Dedifferentiated amniotic fluid mesenchymal stem cell (primary cell): ENCODE measurements around the gene NCBP3.
A peak's percentile ranks its signal among the peaks of the same experiment; 100 is the strongest.

ENCODE experiments used
- DNase-seq: peaks from one replicate; pipeline ENCODE4 v3.0.0-alpha.2; 2016; ENCODE audit errors: extremely low spot score

NCBP3 gene, protein sequence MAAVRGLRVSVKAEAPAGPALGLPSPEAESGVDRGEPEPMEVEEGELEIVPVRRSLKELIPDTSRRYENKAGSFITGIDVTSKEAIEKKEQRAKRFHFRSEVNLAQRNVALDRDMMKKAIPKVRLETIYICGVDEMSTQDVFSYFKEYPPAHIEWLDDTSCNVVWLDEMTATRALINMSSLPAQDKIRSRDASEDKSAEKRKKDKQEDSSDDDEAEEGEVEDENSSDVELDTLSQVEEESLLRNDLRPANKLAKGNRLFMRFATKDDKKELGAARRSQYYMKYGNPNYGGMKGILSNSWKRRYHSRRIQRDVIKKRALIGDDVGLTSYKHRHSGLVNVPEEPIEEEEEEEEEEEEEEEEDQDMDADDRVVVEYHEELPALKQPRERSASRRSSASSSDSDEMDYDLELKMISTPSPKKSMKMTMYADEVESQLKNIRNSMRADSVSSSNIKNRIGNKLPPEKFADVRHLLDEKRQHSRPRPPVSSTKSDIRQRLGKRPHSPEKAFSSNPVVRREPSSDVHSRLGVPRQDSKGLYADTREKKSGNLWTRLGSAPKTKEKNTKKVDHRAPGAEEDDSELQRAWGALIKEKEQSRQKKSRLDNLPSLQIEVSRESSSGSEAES

DNA sequence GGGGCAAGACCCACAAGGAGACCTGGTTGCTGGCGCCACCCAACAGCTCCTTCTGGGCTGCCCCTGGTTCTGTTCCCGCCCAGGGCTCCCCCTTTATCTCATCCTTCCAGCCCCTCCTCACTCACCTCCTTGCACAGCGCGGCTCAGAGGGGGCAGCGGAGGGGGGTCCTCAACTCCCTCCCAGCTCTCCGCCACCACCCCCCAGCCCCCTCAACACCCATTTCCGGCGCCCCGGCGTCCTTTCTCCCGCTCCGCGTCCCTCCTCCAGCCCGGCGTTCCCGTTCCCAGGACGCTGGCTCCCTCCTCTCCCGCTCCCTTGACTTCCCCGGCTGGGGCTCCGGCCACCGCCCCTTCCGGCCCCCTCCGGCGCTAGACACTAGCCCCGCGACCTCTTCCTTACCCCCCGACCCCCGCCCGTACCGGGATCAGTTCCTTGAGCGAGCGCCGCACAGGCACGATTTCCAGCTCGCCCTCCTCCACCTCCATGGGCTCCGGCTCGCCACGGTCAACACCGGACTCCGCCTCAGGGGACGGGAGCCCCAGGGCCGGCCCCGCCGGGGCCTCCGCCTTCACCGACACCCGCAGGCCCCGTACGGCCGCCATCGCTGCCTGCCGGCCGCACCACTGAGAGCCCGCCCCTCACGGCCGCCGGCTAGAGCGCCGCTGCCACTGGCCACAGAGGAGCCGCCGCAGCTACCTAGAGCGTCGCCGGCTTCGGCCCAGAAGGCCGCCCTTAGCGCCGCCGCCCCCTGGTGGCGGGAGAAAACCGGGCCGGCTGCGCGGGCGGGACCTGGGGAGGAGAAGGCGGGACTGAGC lies at the start of gene NCBP3:
Gene NCBP3 (minus strand): TSS at position 626 of the 816 bp plus-strand sequence. CDS start 23 bp downstream, at position 603.
- DNase-seq: peak; percentile 93

DNA sequence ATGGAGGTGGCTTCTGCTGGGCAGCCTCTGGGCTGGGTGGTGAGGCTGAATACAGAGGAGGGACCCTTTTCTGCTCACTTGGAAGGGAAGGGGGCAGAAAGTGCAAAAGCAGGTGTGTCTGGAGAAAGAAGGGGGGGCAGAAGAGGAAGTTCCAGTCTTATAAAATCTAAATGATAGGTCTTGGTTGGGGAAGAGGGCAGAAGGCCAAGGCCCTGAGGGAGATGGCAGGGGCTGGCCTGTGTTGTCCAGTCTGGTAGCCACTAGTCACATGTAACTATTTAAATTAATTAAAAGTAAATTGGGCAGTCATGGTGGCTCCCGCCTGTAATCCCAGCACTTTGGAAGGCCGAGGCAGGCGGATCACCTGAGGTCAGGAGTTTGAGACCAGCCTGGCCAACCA lies 49.3 kb upstream of the NCBP3 start:
- no peak for DNase-seq

DNA sequence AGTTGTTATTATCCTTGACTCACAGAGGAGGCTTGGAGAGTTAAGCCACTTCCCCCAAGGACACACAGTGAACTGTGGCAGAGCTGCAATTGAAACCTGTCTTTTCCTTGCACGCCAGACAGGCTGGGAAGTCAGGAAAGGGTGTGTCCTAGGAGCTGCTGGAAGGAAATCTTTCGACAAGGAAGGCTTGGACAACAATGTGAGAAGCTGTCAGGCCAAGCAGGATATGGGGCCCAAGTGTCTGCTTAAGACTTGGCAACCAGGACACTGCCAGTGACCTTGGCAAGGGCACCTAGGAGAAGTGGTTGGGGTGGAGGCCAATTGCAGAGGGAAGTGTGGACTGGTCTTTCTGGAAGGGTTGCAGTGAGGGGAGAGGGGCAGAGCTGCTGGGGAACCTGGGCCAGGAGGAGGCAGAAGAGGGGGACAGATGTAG lies 48.9 kb upstream of the NCBP3 start:
- no peak for DNase-seq

DNA sequence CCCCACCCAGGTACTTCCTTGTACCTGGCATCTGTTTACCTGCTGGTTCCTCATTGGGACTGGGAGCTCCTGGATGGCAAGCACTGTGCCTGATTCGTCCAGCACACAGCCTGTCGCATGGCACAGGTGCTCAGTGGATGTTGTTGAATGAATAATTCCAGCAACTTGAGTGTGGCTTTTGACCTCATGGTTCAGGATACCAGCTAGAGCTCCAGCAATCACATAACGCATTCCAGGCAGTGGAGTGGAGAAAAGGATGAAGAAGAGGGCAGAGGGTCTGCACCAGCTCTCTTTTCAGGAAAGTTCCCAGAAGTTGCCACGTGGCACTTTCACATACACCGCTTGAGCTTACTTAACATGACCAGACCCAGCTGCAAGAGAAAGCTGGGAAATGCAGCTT lies 48.1 kb upstream of the NCBP3 start:
- DNase-seq: no peak

DNA sequence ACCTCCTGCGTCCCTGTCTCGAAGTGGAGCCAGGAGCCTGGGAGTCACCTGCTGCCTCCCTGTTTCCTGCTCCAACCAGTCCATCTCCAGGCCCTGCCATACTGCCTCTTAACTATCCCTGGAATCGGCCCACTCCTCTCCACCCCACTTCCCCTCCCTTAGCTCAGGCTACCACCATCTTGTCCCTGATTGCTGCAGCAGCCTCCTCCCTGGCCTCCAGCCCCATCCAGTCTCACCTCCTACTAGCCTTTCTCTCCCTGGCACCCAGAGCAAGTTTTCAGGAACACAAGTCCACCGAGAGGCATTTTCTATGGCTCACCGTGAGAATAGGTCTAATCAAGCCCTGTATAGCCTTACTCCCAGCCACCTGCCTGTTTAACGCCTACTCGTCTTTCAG lies 47.7 kb upstream of the NCBP3 start:
- DNase-seq: no peak

DNA sequence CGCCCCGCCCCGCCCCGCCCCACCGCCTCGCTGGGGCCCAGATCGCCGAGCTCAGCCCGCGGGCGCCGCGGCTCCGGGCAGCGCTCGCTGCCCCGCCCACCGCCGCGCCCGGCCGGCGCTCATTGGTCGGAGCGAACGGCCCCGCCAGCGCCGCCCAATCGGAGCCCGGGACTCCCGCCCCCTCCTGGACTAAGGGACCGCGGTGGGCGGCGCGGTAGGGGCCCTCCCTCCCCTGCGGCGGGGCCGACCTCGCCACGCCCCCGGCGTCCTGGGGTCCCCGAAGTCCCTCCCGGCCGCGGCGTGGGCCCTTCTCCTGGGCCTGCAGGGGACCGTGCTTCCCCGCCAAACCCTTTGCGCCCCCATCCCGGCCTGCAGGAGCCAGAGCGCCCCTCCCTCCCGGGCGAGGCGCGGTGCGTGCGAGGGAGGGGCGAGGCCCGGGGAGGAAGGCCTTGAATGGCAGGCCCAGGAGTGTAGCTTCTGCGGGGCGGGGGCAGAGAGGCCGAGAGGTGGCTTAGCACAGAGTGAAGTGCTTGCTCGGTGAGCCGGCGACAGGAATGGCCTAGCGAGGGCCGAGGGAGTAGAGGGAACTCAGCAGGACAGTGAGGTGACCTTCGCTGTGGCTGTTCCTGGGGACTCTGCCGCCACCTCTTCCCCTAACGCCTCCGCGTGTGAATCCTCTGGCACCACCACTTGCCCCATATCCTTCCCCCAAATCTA lies 47.1 kb upstream of the NCBP3 start, which contains the start of gene CAMKK1:
Gene CAMKK1 (minus strand): TSS at position 51 of the 717 bp plus-strand sequence. CDS start 7,366 bp downstream, outside the sequence.
- peak; percentile 61 for DNase-seq

DNA sequence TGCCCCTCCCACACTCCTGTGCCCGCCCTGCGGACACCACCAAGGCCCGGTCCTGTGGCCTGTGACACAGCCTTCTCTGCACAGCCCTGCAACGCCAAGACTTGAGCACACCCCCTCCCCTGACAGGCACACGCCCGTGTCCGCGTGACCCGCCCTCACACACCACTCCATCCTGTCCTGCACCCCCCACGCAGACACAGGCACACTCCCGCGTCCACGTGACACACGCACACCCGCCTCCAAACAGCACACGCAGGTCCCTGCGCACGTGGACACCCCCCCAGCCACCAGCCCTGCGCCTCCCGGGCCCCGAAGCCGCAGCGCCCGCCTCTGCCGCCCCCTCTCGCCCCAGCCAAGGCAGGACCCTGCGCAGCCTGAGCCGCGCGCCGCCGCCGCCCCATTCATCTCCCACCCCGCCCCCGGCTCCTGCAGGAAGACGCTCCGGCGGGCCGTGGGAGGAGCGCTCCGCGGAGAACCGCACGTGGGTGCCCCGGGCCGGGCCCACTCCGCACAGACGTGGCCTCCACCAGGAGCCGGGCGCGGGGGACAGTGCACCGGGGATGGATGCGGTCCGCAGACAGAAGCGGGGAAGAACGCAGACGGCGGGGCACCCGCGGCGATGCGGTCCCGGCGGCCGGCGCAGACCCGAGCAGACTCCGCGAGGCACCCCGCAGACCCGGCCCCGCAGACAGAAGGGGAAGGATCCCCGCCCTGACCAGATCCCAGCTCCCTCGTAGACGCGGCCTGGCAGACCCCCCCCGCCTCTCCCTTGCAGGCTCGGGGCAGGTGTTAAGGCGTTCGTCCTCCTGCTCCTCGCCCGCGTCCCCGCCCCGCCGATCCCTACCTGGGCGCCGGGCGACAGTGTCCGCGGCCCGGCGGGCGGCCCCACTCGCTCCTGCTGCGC lies 46.3 kb upstream of the NCBP3 start:
- peak; percentile 40 for DNase-seq

DNA sequence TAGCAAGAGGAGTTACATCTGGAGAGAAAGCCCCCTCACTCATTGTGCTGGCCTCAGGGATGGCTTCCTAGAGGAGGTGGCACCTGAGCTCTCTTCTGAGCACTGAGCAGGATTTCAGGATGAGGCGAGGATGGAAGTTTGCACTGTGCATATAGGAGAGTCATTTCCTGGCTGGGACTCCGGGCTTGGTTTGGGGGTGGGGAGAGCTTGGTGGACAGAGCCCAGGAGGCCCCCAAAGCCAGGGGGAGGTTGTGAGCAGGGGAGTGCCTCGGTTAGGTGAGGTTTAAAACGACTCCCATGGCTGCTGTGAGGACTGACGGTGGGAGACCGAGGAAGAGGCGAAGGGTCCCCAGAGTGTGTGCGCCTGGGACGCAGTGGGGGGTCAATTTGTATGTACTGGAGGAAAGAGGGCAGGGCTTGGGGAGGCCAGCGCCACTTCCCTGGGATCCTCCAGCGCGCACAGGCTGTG lies 45.6 kb upstream of the NCBP3 start:
- DNase-seq: no peak

DNA sequence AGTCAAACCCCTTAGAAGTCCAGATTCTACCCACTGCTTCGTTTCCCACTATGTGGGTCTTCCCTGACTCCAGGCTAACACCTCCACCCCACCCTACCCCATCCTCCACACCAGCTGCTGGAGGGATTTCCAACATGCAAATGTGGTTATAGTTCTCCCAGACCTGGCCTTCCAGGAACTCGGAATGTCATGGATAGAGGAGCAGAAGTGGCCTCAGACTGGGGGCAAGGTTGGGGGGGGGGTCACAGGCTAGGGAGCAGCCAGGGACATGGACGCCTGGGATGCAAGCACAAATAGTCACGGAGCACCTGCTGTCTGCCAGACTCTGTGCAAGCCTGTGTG lies 44.8 kb upstream of the NCBP3 start:
- DNase-seq: no peak

DNA sequence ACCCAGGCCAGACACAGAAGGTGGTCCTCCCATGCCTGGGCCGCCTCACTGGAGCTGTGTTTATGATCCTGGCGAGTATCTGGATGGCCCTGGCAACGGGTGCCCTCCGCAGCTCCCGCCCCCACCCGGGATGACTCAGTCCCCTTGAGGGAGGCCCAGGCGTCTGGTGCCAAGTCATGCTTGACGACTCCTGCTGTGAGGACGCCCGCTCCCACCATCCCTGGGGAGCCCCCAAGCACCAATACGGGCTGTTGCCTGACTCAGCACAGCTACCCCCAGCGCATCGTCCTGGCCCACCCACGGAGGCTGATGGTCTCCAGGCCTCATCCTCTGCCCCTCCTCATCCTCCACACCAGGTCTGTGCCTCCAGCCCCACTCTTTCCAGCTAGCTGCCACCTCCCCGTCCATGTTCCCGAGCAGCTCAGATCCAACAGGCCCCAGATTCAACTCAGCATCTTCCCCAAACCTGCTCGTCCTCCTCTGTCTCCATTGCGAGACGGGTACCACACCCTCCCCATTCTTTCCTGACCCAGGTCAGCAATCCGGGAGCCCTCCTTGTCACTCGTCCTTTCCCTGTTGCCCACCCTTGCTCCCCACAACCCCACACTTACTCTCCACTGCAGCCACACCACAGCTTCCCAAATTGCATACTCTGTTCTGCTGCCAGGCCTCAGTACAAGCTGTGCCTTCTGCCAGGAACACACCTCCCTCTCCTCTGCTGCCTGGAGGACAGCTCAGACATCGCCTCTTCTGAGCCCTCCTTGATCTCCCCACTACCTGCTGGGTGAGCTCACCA lies 44.2 kb upstream of the NCBP3 start:
- DNase-seq: peak; percentile 90

DNA sequence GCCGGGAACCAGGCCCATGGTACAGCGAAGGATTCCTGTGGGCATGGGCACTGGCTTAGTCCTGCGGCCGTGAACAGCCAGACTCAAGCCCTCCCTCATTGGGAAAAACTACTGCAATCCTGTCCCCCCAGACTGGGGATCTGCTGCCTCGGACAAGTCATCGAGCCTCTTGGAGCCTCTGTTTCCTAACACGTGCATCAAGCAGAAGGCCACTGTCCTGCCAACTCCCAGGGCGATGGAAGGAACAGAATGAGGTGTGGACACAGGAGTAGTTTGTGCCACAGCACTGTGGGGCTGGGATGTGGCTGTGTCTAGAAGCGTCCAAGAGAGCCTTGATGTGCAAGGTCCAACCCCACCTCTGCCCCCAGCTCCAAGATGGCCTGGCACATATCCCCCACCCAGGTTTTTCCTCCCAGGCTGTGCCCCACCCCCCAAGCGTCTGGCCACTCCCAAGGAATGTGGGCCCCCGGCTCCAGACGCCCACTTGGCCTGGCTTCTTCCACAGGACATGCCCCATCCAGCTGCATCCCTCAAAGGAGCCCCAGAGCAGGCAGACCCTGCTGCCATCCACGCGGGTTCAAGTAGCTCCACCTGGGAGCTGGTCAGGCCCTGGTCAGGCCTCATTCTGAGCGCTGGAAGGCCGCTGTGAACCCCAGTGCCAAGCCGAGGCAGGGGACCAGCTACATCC lies 43.4 kb upstream of the NCBP3 start:
- no peak for DNase-seq

DNA sequence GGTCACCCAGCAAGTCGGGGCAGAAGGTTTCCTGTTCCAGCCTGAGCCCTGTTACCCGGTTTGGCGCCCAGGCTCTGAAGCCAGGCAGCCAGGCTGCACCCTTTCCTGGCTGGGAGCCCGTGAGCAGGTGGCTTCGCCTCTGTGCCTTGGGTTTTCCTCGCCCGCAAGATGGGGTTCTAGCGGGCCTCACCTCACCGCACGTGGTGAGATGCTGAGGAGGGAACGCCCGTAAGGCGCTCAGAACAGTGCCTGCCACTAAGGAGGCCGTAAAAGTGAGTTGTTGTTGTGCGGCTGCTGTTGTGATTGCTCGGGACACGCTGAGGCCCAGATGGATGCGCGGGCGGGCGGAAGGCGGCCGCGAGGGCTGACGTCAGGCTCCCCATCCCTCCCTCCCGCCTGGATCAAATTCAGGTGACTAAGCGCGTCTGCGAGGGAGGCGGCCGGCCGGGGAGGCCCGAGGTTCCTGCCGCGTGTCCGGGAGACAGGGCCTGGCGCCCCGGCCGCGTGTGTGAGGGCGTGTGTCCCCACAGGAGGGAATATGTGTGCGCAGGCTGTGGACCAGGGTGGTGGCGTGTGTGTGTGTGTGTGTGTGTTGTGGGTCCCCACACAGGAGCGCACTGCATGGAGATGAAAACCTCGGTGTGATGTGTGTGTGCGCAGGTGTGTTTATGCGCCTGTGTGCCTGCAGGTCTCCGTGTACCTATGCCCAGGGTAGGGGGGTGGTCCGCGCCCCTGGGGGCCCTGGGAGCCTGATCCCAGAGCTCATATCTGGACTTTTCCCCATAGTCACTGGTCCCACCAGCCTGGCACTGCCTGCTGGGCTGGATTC lies 42.5 kb upstream of the NCBP3 start:
- DNase-seq: peak; percentile 80

DNA sequence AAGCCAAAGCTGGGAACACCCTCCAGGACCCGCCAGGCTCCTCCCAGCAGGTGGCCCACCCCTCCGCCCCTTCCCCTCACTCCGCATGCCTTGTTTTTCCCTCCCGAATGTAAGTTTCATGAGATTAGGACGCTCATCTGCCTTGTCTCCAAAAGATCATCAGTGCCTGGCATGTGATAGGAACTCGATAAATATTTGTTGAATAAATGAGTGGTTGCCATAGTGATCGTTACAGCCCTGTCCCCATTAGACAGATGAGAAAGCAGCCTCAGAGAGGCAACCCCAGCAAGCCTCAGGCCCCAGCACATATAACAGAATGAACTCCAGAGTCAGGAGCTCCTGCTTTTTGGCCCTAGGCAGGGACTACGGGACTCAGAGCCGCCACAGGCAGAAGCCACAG lies 41.8 kb upstream of the NCBP3 start:
- DNase-seq: no peak

DNA sequence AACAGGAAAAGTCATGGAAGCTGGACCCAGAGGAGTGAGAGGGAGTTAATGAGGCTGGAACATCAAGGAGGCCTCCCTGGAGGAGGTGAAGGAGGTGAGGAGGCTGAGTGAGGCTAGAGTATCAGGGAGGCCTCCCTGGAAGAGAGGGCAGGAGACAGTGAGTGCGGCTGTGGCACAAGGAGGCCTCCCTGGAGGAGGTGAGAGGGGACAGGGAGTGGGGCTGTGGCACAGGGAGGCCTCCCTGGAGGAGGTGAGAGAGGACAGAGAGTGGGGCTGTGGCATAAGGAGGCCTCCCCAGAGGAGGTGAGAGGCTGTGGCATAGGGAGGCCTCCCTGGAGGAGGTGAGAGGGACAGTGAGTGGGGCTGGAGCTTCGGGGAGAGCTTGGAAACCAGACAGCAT lies 41.3 kb upstream of the NCBP3 start:
- no peak for DNase-seq

DNA sequence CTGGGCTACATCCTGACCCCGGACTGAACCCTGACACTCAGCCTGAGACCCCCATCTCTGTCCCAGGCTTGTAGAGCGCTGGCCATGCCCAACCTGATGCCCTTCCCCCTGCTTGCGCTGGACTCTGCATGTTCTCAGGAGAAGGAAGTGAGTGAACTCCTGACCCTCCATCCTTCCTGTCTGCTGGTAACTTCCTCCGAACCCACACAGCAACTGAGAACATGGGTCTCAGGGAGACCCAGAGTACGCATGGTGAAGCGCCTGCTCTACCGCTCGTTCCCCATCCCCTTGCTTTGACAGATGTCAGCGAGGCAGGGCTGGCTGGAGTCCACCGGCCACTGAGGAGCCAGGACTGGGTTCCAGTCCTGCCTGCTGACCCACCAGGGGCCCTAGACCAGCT lies 40.7 kb upstream of the NCBP3 start:
- DNase-seq: no peak

DNA sequence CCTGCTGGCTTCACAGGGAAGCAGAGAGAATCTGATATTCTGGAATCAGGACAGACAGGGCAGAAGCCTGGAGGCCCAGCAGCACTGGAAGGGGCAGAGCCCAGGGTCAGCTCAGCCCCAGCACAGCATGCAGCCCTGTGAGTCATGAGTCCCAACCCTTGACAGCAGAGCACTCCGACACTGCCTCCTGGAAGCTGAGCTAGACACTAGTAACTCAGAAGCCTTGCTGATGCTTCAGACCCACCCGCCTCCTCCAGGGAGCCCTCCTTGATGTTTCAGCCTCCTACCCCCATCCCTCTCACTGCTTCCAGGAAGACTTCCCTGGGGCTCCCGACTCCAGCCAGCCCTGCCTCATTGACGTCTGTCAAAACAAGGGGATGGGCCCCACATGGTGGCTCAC lies 39.9 kb upstream of the NCBP3 start:
- DNase-seq: peak; percentile 41

DNA sequence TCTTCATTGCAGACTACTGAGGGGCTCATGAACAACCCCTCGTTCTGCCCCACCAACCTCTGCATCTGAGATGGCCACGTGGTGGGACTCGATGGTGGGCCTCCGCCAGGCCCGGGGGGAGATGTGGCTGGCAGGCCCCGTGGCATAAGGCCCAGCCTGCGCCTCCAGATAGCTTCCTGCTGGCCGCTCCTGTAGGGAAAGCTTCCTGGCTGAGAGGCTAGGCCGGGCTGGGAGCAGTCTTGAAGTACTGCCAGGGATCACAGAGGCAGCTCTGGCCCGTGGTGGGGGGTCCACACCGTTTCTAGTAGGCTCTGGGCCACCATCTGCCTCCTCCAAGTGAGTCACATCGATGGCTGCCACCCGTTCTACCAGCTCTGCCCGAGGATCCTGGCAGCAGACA lies 39.2 kb upstream of the NCBP3 start:
- no peak for DNase-seq

DNA sequence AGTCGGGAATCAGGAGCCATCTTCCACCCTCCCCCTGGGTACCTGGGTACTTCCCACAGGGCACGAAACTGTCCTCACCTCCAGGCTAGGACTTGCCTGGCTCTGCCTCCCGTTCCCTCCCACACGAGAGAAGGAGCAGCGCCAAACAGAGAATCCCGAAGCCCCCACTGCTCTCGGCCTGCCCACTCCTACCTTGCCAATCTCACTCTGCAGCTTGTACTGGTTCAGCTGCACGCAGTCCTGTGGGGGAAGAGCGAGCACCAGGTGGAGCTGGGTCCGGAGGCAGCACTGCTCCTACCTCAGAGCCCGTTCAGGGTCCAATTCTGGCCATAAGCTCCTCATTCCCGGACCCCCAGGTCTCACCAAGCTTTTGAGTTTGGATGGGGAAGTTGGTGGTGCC lies 38.1 kb upstream of the NCBP3 start:
- no peak for DNase-seq
